ENCODE results near the gene FDXACB1. TPM values are rescaled to one million over a fixed set of nuclear protein-coding genes. Genes with fewer than 3 reads are reported as not detected.

The FDXACB1 gene
- total RNA-seq, 1 donor: 1.4 TPM

DNA sequence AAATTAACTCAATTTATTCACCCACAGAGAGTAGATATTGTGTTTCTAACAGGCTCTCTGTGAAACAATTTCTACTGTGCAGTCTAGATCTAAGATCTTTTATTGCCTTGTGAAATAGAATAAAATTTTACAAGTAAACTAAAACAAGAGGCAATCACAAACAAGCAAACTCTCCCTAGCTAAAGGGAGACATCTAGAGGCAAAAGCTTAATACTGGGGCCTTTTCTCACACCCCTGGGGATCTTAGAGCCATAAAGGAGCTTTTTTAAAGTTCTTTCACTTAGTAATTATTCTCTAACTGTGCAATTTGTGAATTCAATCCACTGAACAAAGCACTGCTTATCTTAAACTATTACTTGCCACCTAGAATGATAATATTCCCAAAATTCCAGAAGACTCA lies 27.3 kb downstream of the FDXACB1 start:
- Histone ChIP-seq H3K4me2 (ENCODE audit: insufficient read depth, low read length) (no peak overlapping the region), H3K9me3 (ENCODE audit: low read depth, low read length) (no peaks in the 10 kb centered on the region), H3K79me2 (ENCODE audit: insufficient read depth, low read length) (no peaks in the 10 kb centered on the region), H2AFZ (ENCODE audit: low read length) (no peak overlapping the region), H3K27ac (ENCODE audit: low read depth, low read length) (no peak overlapping the region), H4K20me1 (ENCODE audit: insufficient read depth, low read length) (no peaks in the 10 kb centered on the region), H3K27me3 (ENCODE audit: insufficient read depth, low read length) (no peaks in the 10 kb centered on the region), H3K4me1 (ENCODE audit: insufficient read depth, low read length) (peaks cover 10% of the 10 kb centered on the region), H3K4me3 (ENCODE audit: insufficient read depth, low read length) (no peak overlapping the region), H3K36me3 (ENCODE audit: insufficient read depth, low read length) (peaks cover 21% of the 10 kb centered on the region)
- DNase-seq (ENCODE audit: insufficient read length, low spot score, missing footprints): no peak
- TF ChIP-seq CTCF (IDR thresholded peaks at IDR 0.05; ENCODE audit: extremely low read depth, low read depth, low read length): peak; percentile 55

DNA sequence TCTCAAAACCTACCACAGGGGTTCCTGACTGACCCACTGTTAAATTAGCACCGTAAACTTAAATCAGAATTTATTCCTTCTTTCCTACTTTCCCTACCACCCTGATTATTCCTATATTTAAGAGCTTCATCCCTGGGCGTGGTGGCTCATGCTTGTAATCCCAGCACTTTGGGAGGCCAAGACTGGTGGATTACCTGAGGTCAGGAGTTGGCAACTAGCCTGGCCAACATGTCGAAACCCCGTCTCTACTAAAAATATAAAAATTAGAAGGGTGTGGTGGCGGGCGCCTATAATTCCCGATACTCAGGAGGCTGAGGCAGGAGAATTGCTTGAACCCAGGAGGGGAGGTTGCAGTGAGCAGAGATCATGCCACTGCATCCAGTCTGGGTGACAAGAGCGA lies 27.9 kb downstream of the FDXACB1 start:
- DNase-seq (ENCODE audit: insufficient read length, low spot score, missing footprints): no peak
- H3K9me3 ChIP-seq (ENCODE audit: low read depth, low read length): no peaks in the 10 kb centered on the region
- H2AFZ ChIP-seq (ENCODE audit: low read length): no peak overlapping the region
- no peak overlapping the region for H3K27ac ChIP-seq (ENCODE audit: low read depth, low read length)
- peaks cover 19% of the 10 kb centered on the region for H3K36me3 ChIP-seq (ENCODE audit: insufficient read depth, low read length)
- peaks cover 16% of the 10 kb centered on the region for H3K4me1 ChIP-seq (ENCODE audit: insufficient read depth, low read length)
- no peaks in the 10 kb centered on the region for H3K79me2 ChIP-seq (ENCODE audit: insufficient read depth, low read length)
- no peak overlapping the region for H3K4me3 ChIP-seq (ENCODE audit: insufficient read depth, low read length)
- no peaks in the 10 kb centered on the region for H3K27me3 ChIP-seq (ENCODE audit: insufficient read depth, low read length)
- H4K20me1 ChIP-seq (ENCODE audit: insufficient read depth, low read length): no peaks in the 10 kb centered on the region
- TF ChIP-seq CTCF (IDR thresholded peaks at IDR 0.05; ENCODE audit: extremely low read depth, low read depth, low read length): no peak
- no peak overlapping the region for H3K4me2 ChIP-seq (ENCODE audit: insufficient read depth, low read length)

DNA sequence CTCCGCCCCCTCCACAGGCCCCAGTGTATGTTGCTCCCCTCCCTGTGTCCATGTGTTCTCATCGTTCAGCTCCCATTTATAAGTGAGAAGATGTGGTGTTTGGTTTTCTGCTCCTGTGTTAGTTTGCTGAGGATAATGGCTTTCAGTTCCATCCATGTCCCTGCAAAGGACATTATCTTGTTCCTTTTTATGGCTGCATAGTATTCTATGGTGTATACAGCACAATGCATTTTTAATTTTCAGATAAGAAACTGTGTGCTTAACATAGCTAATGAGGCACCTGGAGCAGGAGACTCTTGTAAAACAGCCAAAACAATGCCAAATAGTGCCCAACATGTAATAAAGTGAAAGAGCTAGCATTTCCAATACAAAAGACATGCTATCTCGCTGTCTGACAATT lies 29.3 kb downstream of the FDXACB1 start:
- Histone ChIP-seq H3K36me3 (ENCODE audit: insufficient read depth, low read length) (peaks cover 10% of the 10 kb centered on the region), H3K4me3 (ENCODE audit: insufficient read depth, low read length) (no peak overlapping the region), H3K79me2 (ENCODE audit: insufficient read depth, low read length) (no peaks in the 10 kb centered on the region), H3K27ac (ENCODE audit: low read depth, low read length) (no peak overlapping the region), H3K4me2 (ENCODE audit: insufficient read depth, low read length) (no peak overlapping the region), H3K4me1 (ENCODE audit: insufficient read depth, low read length) (peaks cover 22% of the 10 kb centered on the region), H3K27me3 (ENCODE audit: insufficient read depth, low read length) (no peaks in the 10 kb centered on the region), H2AFZ (ENCODE audit: low read length) (no peak overlapping the region), H4K20me1 (ENCODE audit: insufficient read depth, low read length) (no peaks in the 10 kb centered on the region), H3K9me3 (ENCODE audit: low read depth, low read length) (no peaks in the 10 kb centered on the region)
- no peak for DNase-seq (ENCODE audit: insufficient read length, low spot score, missing footprints)
- no peak for TF ChIP-seq CTCF (IDR thresholded peaks at IDR 0.05; ENCODE audit: extremely low read depth, low read depth, low read length)

GRCh38 chr11:111846636-111847035 lies 32.3 kb downstream of the FDXACB1 start:
- peaks cover 4% of the 10 kb centered on the region for H3K36me3 ChIP-seq (ENCODE audit: insufficient read depth, low read length)
- no peak overlapping the region for H2AFZ ChIP-seq (ENCODE audit: low read length)
- no peaks in the 10 kb centered on the region for H4K20me1 ChIP-seq (ENCODE audit: insufficient read depth, low read length)
- H3K4me3 ChIP-seq (ENCODE audit: insufficient read depth, low read length): no peak overlapping the region
- no peak for TF ChIP-seq CTCF (IDR thresholded peaks at IDR 0.05; ENCODE audit: extremely low read depth, low read depth, low read length)
- no peaks in the 10 kb centered on the region for H3K79me2 ChIP-seq (ENCODE audit: insufficient read depth, low read length)
- peaks cover 25% of the 10 kb centered on the region for H3K4me1 ChIP-seq (ENCODE audit: insufficient read depth, low read length)
- peak; percentile 59 for DNase-seq (ENCODE audit: insufficient read length, low spot score, missing footprints)
- peak overlapping the region; percentile 7 for H3K4me2 ChIP-seq (ENCODE audit: insufficient read depth, low read length)
- no peaks in the 10 kb centered on the region for H3K9me3 ChIP-seq (ENCODE audit: low read depth, low read length)
- H3K27ac ChIP-seq (ENCODE audit: low read depth, low read length): peak overlapping the region; percentile 82
- H3K27me3 ChIP-seq (ENCODE audit: insufficient read depth, low read length): no peaks in the 10 kb centered on the region
